T-helper 2 cell treated with Interferon-gamma antibody and Interleukin-4, amounts not matched to agents 100 ng/mL and 5 ng/mL, for 36 hours (primary cell): Measurements from ENCODE around the gene PRDM11. TPM values are rescaled to one million over a fixed set of nuclear protein-coding genes. Genes with fewer than 3 reads are reported as not detected.

Source experiments
- intact Hi-C: fragments of 100-400 bp; cut with micrococcal nuclease; formaldehyde crosslinking; loops from one replicate; pipeline ENCODE4 v1.15.1; 2023
- total RNA-seq: library from RNA; stranded (reverse); gene quantifications from 2 replicates; pipeline ENCODE4 v1.2.3, GENCODE V29; 2022

The PRDM11 gene
- total RNA-seq, 1 donor from 2014 or later = 3.0 TPM

- intact Hi-C loops = no loop called here
Observed at GRCh38 chr11:45173064-45173463, 26.6 kb downstream of the PRDM11 start.

GRCh38 chr11:45174168-45174835, 27.9 kb downstream of the PRDM11 start:
- intact Hi-C loops = no loop called here

GRCh38 chr11:45174963-45175362, 28.5 kb downstream of the PRDM11 start:
- intact Hi-C loops = no loop called here

- intact Hi-C loops = no loop called here
Observed at GRCh38 chr11:45176996-45177395, 30.6 kb downstream of the PRDM11 start.

- intact Hi-C loops = no loop called here
Observed at GRCh38 chr11:45178223-45178622, 31.8 kb downstream of the PRDM11 start.

GRCh38 chr11:45178890-45179671, 32.6 kb downstream of the PRDM11 start:
- intact Hi-C loops = no loop called here

- intact Hi-C loops = no loop called here
Observed at GRCh38 chr11:45179686-45180178, 33.3 kb downstream of the PRDM11 start.

GRCh38 chr11:45180179-45180847, 33.9 kb downstream of the PRDM11 start:
- intact Hi-C loops = no loop called here

GRCh38 chr11:45180848-45181192, 34.4 kb downstream of the PRDM11 start:
- intact Hi-C loops = no loop called here

- intact Hi-C loops = no loop called here
Observed at GRCh38 chr11:45181193-45181888, 34.9 kb downstream of the PRDM11 start.

- intact Hi-C loops = no loop called here
Observed at GRCh38 chr11:45181889-45182550, 35.6 kb downstream of the PRDM11 start.

- intact Hi-C loops = no loop called here
Observed at GRCh38 chr11:45182902-45183301, 36.5 kb downstream of the PRDM11 start.

GRCh38 chr11:45184640-45185039, 38.2 kb downstream of the PRDM11 start:
- intact Hi-C loops = no loop called here

GRCh38 chr11:45185228-45185729, 38.8 kb downstream of the PRDM11 start:
- intact Hi-C loops = no loop called here

GRCh38 chr11:45187375-45187774, 40.9 kb downstream of the PRDM11 start:
- intact Hi-C loops = no loop called here

- intact Hi-C loops = no loop called here
Observed at GRCh38 chr11:45188127-45188526, 41.7 kb downstream of the PRDM11 start.

GRCh38 chr11:45189230-45189629, 42.8 kb downstream of the PRDM11 start:
- intact Hi-C loops = no loop called here

GRCh38 chr11:45193695-45194094, 47.3 kb downstream of the PRDM11 start:
- intact Hi-C loops = no loop called here

- intact Hi-C loops = no loop called here
Observed at GRCh38 chr11:45204761-45205160, 58.3 kb downstream of the PRDM11 start.

GRCh38 chr11:45205978-45206377, 59.5 kb downstream of the PRDM11 start:
- intact Hi-C loops = no loop called here

- intact Hi-C loops = no loop called here
Observed at GRCh38 chr11:45208135-45208534, 61.7 kb downstream of the PRDM11 start.
